Gastrocnemius medialis (tissue), 4 donors: ENCODE results near the gene SSBP2. TPM values are rescaled to one million over a fixed set of nuclear protein-coding genes. Genes with fewer than 3 reads are reported as not detected.
"Not testable (repeated sequence)": the region's sequence is repeated elsewhere in the genome, so short reads cannot be mapped to it uniquely, and the experiment has no call there.

Experiments used
- ATAC-seq, 2 donors: fragments of 150-250 bp; one replicate each; pipeline ENCODE4 v1.9.1; 2016
- DNase-seq, 2 donors: peaks; one replicate each; pipeline ENCODE4 v3.0.0-alpha.2; 2019
- H3K27ac ChIP-seq, 4 donors: fragments of 200-600 bp; sonication (generic); 1 replicate in 1 of 4; 2 replicates in 3 of 4; pipeline ENCODE4 v1.5.1; 2016 to 2018; ENCODE audit warnings: mild to moderate bottlenecking in 2 of 4, moderate library complexity in 1 of 4
- H3K27me3 ChIP-seq, 3 donors: fragments of 200-600 bp; sonication (generic) in 2 of 3; 1 replicate in 1 of 3; 2 replicates in 2 of 3; pipeline versions ENCODE4 v1.5.1 to v1.6.0; 2016 to 2019; ENCODE audit warnings: mild to moderate bottlenecking in 1 of 3, moderate library complexity in 1 of 3
- H3K36me3 ChIP-seq, 2 donors: fragments of 200-600 bp; sonication (generic) in 1 of 2; one replicate each; pipeline ENCODE4 v1.5.1; 2017 to 2018
- H3K4me1 ChIP-seq, 2 donors: fragments of 200-600 bp; sonication (generic) in 1 of 2; one replicate each; pipeline ENCODE4 v1.5.1; 2016 to 2017; ENCODE audit warnings: mild to moderate bottlenecking in 2 of 2
- H3K4me3 ChIP-seq, 4 donors: fragments of 200-600 bp; sonication (generic) in 3 of 4; 1 replicate in 1 of 4; 2 replicates in 3 of 4; pipeline ENCODE4 v1.5.1; 2016 to 2019; ENCODE audit warnings: mild to moderate bottlenecking in 2 of 4
- H3K9me3 ChIP-seq, 3 donors: fragments of 200-600 bp; sonication (generic) in 2 of 3; 1 replicate in 1 of 3; 2 replicates in 2 of 3; pipeline ENCODE4 v1.5.1; 2016 to 2019
- CTCF ChIP-seq, 5 experiments: fragments of 450-650 bp in 3 of 5; fragments of 200-600 bp in 2 of 5; sonication (generic) in 2 of 5; IDR thresholded peaks in 4 of 5; conservative IDR thresholded peaks in 1 of 5; 1 replicate in 4 of 5; 2 replicates in 1 of 5; pipeline ENCODE4 v1.5.1; 2016 to 2019; ENCODE audit warnings: antibody characterized with exemption in 5 of 5, mild to moderate bottlenecking in 3 of 5, moderate library complexity in 3 of 5
- POLR2A ChIP-seq, 2 donors: fragments of 450-650 bp; IDR thresholded peaks; one replicate each; pipeline ENCODE4 v1.6.1; 2017; ENCODE audit warnings: antibody characterized with exemption in 2 of 2, mild to moderate bottlenecking in 2 of 2, moderate library complexity in 2 of 2
- in situ Hi-C, 4 donors: fragments of 200-750 bp; cut with MboI; loops; one replicate each; pipeline versions ENCODE4 v1.15.0 to v1.8.0; 2017; ENCODE audit warnings: low sequenced_read_pairs in 4 of 4
- intact Hi-C: fragments of 100-400 bp; cut with DNase I; formaldehyde crosslinking; loops from one replicate; pipeline ENCODE4 v1.15.1; 2023; ENCODE audit warnings: low total_unique reads
- total RNA-seq, 4 donors: library from RNA; depleted of rRNA; stranded (reverse); fragments of >200 nt; gene quantifications; one replicate each; pipeline versions ENCODE4 v1.1.0 to v1.2.3, GENCODE V29; 2016

Gene SSBP2
- total RNA-seq, 4 donors from 2014 or later: 30.4 to 66.5 (median 40.5) TPM

- Histone ChIP-seq H3K4me1 (peaks cover 59 to 79% of the 10 kb centered on the region in 2 donors), H3K9me3 (no peaks in the 10 kb centered on the region), H3K27me3 (no peaks in the 10 kb centered on the region), H3K4me3 (no peak overlapping the region), H3K36me3 (no peaks in the 10 kb centered on the region), H3K27ac (peak overlapping the region in 1 of 4 donors; percentile 10)
- ATAC-seq (peak in 1 of 2 donors; percentile 34), DNase-seq (no peak)
- intact Hi-C loops: no loop called here
- TF ChIP-seq CTCF (IDR thresholded peaks at IDR 0.05 in 4 of 5, conservative IDR thresholded peaks at IDR 0.05 in 1 of 5): no peak
- TF ChIP-seq POLR2A (IDR thresholded peaks at IDR 0.05): no peak
- in situ Hi-C loops: no loop called here
Measured at GRCh38 chr5:81721049-81721448, 29.8 kb downstream of the SSBP2 start.

- Histone ChIP-seq H3K27ac (no peak overlapping the region), H3K27me3 (no peaks in the 10 kb centered on the region), H3K9me3 (no peaks in the 10 kb centered on the region), H3K4me3 (no peak overlapping the region), H3K4me1 (peaks cover 57 to 69% of the 10 kb centered on the region in 2 donors), H3K36me3 (no peaks in the 10 kb centered on the region)
- TF ChIP-seq POLR2A (IDR thresholded peaks at IDR 0.05) (no peak), CTCF (IDR thresholded peaks at IDR 0.05 in 4 of 5, conservative IDR thresholded peaks at IDR 0.05 in 1 of 5) (no peak)
- DNase-seq (no peak), ATAC-seq (no peak)
- in situ Hi-C loops (no loop called here), intact Hi-C loops (no loop called here)
Measured at GRCh38 chr5:81719743-81720345, 31.1 kb downstream of the SSBP2 start.

GRCh38 chr5:81718300-81718699 lies 32.6 kb downstream of the SSBP2 start:
- ATAC-seq (no peak), DNase-seq (no peak)
- TF ChIP-seq CTCF (IDR thresholded peaks at IDR 0.05 in 4 of 5, conservative IDR thresholded peaks at IDR 0.05 in 1 of 5) (no peak), POLR2A (IDR thresholded peaks at IDR 0.05) (no peak)
- intact Hi-C loops (no loop called here), in situ Hi-C loops (no loop called here)
- Histone ChIP-seq H3K36me3 (no peaks in the 10 kb centered on the region), H3K4me3 (no peak overlapping the region), H3K27me3 (no peaks in the 10 kb centered on the region), H3K4me1 (peaks cover 48 to 57% of the 10 kb centered on the region in 2 donors), H3K9me3 (no peaks in the 10 kb centered on the region), H3K27ac (no peak overlapping the region)

GRCh38 chr5:81717860-81718259 lies 33.0 kb downstream of the SSBP2 start:
- ATAC-seq (no peak), DNase-seq (no peak)
- Histone ChIP-seq H3K27me3 (no peaks in the 10 kb centered on the region), H3K27ac (no peak overlapping the region), H3K9me3 (no peaks in the 10 kb centered on the region), H3K4me3 (no peak overlapping the region), H3K4me1 (peaks cover 44 to 53% of the 10 kb centered on the region in 2 donors), H3K36me3 (no peaks in the 10 kb centered on the region)
- in situ Hi-C loops (no loop called here), intact Hi-C loops (no loop called here)
- TF ChIP-seq POLR2A (IDR thresholded peaks at IDR 0.05) (no peak), CTCF (IDR thresholded peaks at IDR 0.05 in 4 of 5, conservative IDR thresholded peaks at IDR 0.05 in 1 of 5) (no peak)

- Histone ChIP-seq H3K4me1 (peaks cover 38 to 46% of the 10 kb centered on the region in 2 donors), H3K27ac (no peak overlapping the region), H3K9me3 (no peaks in the 10 kb centered on the region), H3K36me3 (no peaks in the 10 kb centered on the region), H3K27me3 (no peaks in the 10 kb centered on the region), H3K4me3 (no peak overlapping the region)
- intact Hi-C loops (no loop called here), in situ Hi-C loops (no loop called here)
- no peak for ATAC-seq
- DNase-seq: no peak
- TF ChIP-seq CTCF (IDR thresholded peaks at IDR 0.05 in 4 of 5, conservative IDR thresholded peaks at IDR 0.05 in 1 of 5) (no peak), POLR2A (IDR thresholded peaks at IDR 0.05) (no peak)
Measured at GRCh38 chr5:81717226-81717625, 33.7 kb downstream of the SSBP2 start.

GRCh38 chr5:81714076-81714475 lies 36.8 kb downstream of the SSBP2 start:
- H3K4me3 ChIP-seq, in situ Hi-C loops, H3K9me3 ChIP-seq, intact Hi-C loops, H3K27ac ChIP-seq, H3K36me3 ChIP-seq, ATAC-seq, H3K27me3 ChIP-seq, DNase-seq: not testable (repeated sequence)
- peaks cover 24 to 27% of the 10 kb centered on the region in 2 donors for H3K4me1 ChIP-seq
